H9 (cell line): Measurements from ENCODE around the gene C10orf143. TPM values are rescaled to one million over a fixed set of nuclear protein-coding genes. Genes with fewer than 3 reads are reported as not detected.

Experiments used
- DNase-seq: peaks from one replicate; pipeline ENCODE4 v3.0.0-alpha.2; 2017
- H2AFZ ChIP-seq: one replicate; pipeline ENCODE4 v1.6.1; 2013; ENCODE audit warnings: mild to moderate bottlenecking, low read length, control low read depth, moderate library complexity
- H2AK5ac ChIP-seq: 2 replicates; pipeline ENCODE4 v1.6.1; 2013; ENCODE audit warnings: low read length, control low read depth, mixed read lengths; ENCODE audit not compliant: insufficient read length
- H2BK120ac ChIP-seq: one replicate; pipeline ENCODE4 v1.6.1; 2013; ENCODE audit warnings: low read depth, mild to moderate bottlenecking, low read length, control low read depth, inconsistent platforms; ENCODE audit not compliant: poor library complexity, severe bottlenecking
- H2BK12ac ChIP-seq: 2 replicates; pipeline ENCODE4 v1.6.1; 2013; ENCODE audit warnings: low read length, control low read depth, mixed read lengths, low read depth; ENCODE audit not compliant: insufficient read length
- H2BK15ac ChIP-seq: 2 replicates; pipeline ENCODE4 v1.6.1; 2013; ENCODE audit warnings: low read depth, low read length, control low read depth
- H2BK20ac ChIP-seq: one replicate; pipeline ENCODE4 v1.6.1; 2013; ENCODE audit warnings: low read depth, mild to moderate bottlenecking, low read length, control low read depth, inconsistent platforms; ENCODE audit not compliant: poor library complexity, severe bottlenecking
- H2BK5ac ChIP-seq: 2 replicates; pipeline ENCODE4 v1.6.1; 2013; ENCODE audit warnings: low read length, control low read depth, mixed read lengths; ENCODE audit not compliant: insufficient read length
- H3K14ac ChIP-seq: 2 replicates; pipeline ENCODE4 v1.6.1; 2013; ENCODE audit warnings: low read length, control low read depth; ENCODE audit not compliant: insufficient read depth
- H3K18ac ChIP-seq: 2 replicates; pipeline ENCODE4 v1.6.1; 2013; ENCODE audit warnings: low read depth, mild to moderate bottlenecking, mixed read lengths, low read length, control low read depth; ENCODE audit not compliant: insufficient read length
- H3K23ac ChIP-seq: 2 replicates; pipeline ENCODE4 v1.6.1; 2013; ENCODE audit warnings: low read length, control low read depth, mixed read lengths, low read depth; ENCODE audit not compliant: insufficient read length
- H3K23me2 ChIP-seq: 2 replicates; pipeline ENCODE4 v1.6.1; 2013; ENCODE audit warnings: low read depth, mild to moderate bottlenecking, mixed read lengths, low read length, control low read depth; ENCODE audit not compliant: insufficient read length, poor library complexity, severe bottlenecking
- H3K27ac ChIP-seq: 2 replicates; pipeline ENCODE4 v1.5.1; 2013; ENCODE audit warnings: low read length, control low read depth, mixed read lengths, low read depth; ENCODE audit not compliant: insufficient read length
- H3K27me3 ChIP-seq: 2 replicates; pipeline ENCODE4 v1.6.1; 2013; ENCODE audit warnings: low read length, control low read depth, inconsistent platforms; ENCODE audit not compliant: insufficient read depth
- H3K4ac ChIP-seq: 2 replicates; pipeline ENCODE4 v1.6.1; 2013; ENCODE audit warnings: low read depth, mild to moderate bottlenecking, control low read depth, inconsistent platforms, low read length, moderate library complexity
- H3K4me1 ChIP-seq: 2 replicates; pipeline ENCODE4 v1.6.1; 2013; ENCODE audit warnings: low read length, control low read depth, inconsistent platforms; ENCODE audit not compliant: insufficient read depth
- H3K4me2 ChIP-seq: 2 replicates; pipeline ENCODE4 v1.6.1; 2013; ENCODE audit warnings: low read length, control low read depth, mixed read lengths; ENCODE audit not compliant: insufficient read length, insufficient read depth
- H3K56ac ChIP-seq: 2 replicates; pipeline ENCODE4 v1.6.1; 2013; ENCODE audit warnings: low read depth, mild to moderate bottlenecking, mixed read lengths, low read length, control low read depth; ENCODE audit not compliant: insufficient read length
- H3K79me1 ChIP-seq: 2 replicates; pipeline ENCODE4 v1.6.1; 2013; ENCODE audit warnings: low read depth, mild to moderate bottlenecking, moderate library complexity, low read length, control low read depth, inconsistent platforms; ENCODE audit not compliant: insufficient read depth, poor library complexity, severe bottlenecking
- H3K79me2 ChIP-seq: 2 replicates; pipeline ENCODE4 v1.6.1; 2013; ENCODE audit warnings: low read length, control low read depth, inconsistent platforms; ENCODE audit not compliant: insufficient read depth
- H3K9ac ChIP-seq: 2 replicates; pipeline ENCODE4 v1.6.1; 2013; ENCODE audit warnings: low read length, control low read depth, mixed read lengths; ENCODE audit not compliant: insufficient read length; ENCODE audit errors: extremely low read depth
- H3K9me3 ChIP-seq: one replicate; pipeline ENCODE4 v1.6.1; 2013; ENCODE audit warnings: low read depth, low read length, inconsistent platforms; ENCODE audit not compliant: control insufficient read depth
- H3T11ph ChIP-seq: one replicate; pipeline ENCODE4 v1.6.1; 2013; ENCODE audit warnings: mild to moderate bottlenecking, low read length, control low read depth, inconsistent platforms
- H4K20me1 ChIP-seq: one replicate; pipeline ENCODE4 v1.6.1; 2013; ENCODE audit not compliant: control insufficient read depth, insufficient read length, insufficient read depth
- H4K5ac ChIP-seq: 2 replicates; pipeline ENCODE4 v1.6.1; 2013; ENCODE audit warnings: low read depth, mild to moderate bottlenecking, mixed read lengths, low read length, control low read depth; ENCODE audit not compliant: insufficient read length
- H4K8ac ChIP-seq: replicated peaks from 2 replicates; pipeline ENCODE4 v1.6.1; 2013; ENCODE audit warnings: low read length, control low read depth, mixed read lengths, low read depth; ENCODE audit not compliant: insufficient read length
- H4K91ac ChIP-seq: 2 replicates; pipeline ENCODE4 v1.6.1; 2013; ENCODE audit warnings: low read depth, mild to moderate bottlenecking, moderate library complexity, mixed read lengths, low read length, control low read depth; ENCODE audit not compliant: insufficient read length
- H3K27ac Mint-ChIP-seq, 3 experiments: 2 replicates in 2 of 3; 3 replicates in 1 of 3; pipeline ENCODE4 v1.8.0; 2020 to 2021; ENCODE audit warnings: mixed read lengths in 3 of 3, mild to moderate bottlenecking in 1 of 3, moderate library complexity in 1 of 3
- H3K27me3 Mint-ChIP-seq: 2 replicates; pipeline ENCODE4 v1.8.0; 2021; ENCODE audit warnings: low read depth, mild to moderate bottlenecking, moderate library complexity, mixed read lengths
- H3K36me3 Mint-ChIP-seq, 3 experiments: 2 replicates in 2 of 3; 3 replicates in 1 of 3; pipeline ENCODE4 v1.8.0; 2020 to 2021; ENCODE audit warnings: low read depth in 3 of 3, mixed read lengths in 3 of 3; ENCODE audit not compliant: insufficient read depth in 1 of 3
- H3K4me1 Mint-ChIP-seq, 2 experiments: 2 replicates each; pipeline ENCODE4 v1.8.0; 2020; ENCODE audit warnings: mixed read lengths in 2 of 2
- H3K4me3 Mint-ChIP-seq, 2 experiments: 2 replicates in 1 of 2; 3 replicates in 1 of 2; pipeline ENCODE4 v1.8.0; 2020 to 2021; ENCODE audit warnings: mild to moderate bottlenecking in 2 of 2, mixed read lengths in 2 of 2, moderate library complexity in 1 of 2
- H3K9me3 Mint-ChIP-seq, 2 experiments: 2 replicates in 1 of 2; 3 replicates in 1 of 2; pipeline ENCODE4 v1.8.0; 2020; ENCODE audit warnings: mild to moderate bottlenecking in 2 of 2, mixed read lengths in 2 of 2, moderate library complexity in 1 of 2
- CTCF ChIP-seq: fragments of 200-600 bp; sonication (generic); conservative IDR thresholded peaks from 3 replicates; pipeline ENCODE4 v1.8.0; 2021; ENCODE audit warnings: antibody characterized with exemption, mild to moderate bottlenecking
- total RNA-seq: library from RNA; stranded (reverse); gene quantifications from 2 replicates; pipeline ENCODE4 v1.2.1, GENCODE V29; 2021

The C10orf143 gene
- total RNA-seq, 1 experiment from 2014 or later: 0.94 TPM

GRCh38 chr10:130072247-130072646 lies 38.4 kb downstream of the C10orf143 start:
- no peaks in the 10 kb centered on the region for H4K20me1 ChIP-seq
- H2BK12ac ChIP-seq: no peak overlapping the region
- no peak overlapping the region for H2BK120ac ChIP-seq
- no peak overlapping the region for H3T11ph ChIP-seq
- Mint-ChIP-seq H3K4me3 (no peak overlapping the region), H3K36me3 (peaks cover 0 to 4% (median 3%) of the 10 kb centered on the region in 3 experiments; a peak in 4 of 7 replicates), H3K27ac (no peak overlapping the region), H3K9me3 (peaks cover 8 to 12% of the 10 kb centered on the region in 2 experiments; a peak in 4 of 5 replicates), H3K4me1 (no peaks in the 10 kb centered on the region), H3K27me3 (peaks cover 9% of the 10 kb centered on the region)
- H2AK5ac ChIP-seq: no peak overlapping the region
- DNase-seq: no peak
- no peak overlapping the region for H3K14ac ChIP-seq
- TF ChIP-seq CTCF: no peak
- H3K18ac ChIP-seq: no peak overlapping the region
- H3K9ac ChIP-seq: no peak overlapping the region
- H3K27me3 ChIP-seq: no peaks in the 10 kb centered on the region
- no peak overlapping the region for H3K27ac ChIP-seq
- no peak overlapping the region for H3K23ac ChIP-seq
- no peak overlapping the region for H2BK15ac ChIP-seq
- no peaks in the 10 kb centered on the region for H3K4me1 ChIP-seq
- H2BK20ac ChIP-seq: no peak overlapping the region
- no peaks in the 10 kb centered on the region for H3K79me1 ChIP-seq
- no peak overlapping the region for H4K91ac ChIP-seq
- H4K5ac ChIP-seq: no peak overlapping the region
- H3K79me2 ChIP-seq: no peaks in the 10 kb centered on the region
- no peaks in the 10 kb centered on the region for H3K23me2 ChIP-seq
- H3K56ac ChIP-seq: no peak overlapping the region
- H2AFZ ChIP-seq: no peak overlapping the region
- H3K4me2 ChIP-seq: no peak overlapping the region
- H3K9me3 ChIP-seq: no peaks in the 10 kb centered on the region
- no peak overlapping the region for H2BK5ac ChIP-seq
- no peak overlapping the region for H3K4ac ChIP-seq
- no peak overlapping the region for H4K8ac ChIP-seq
